Motor neuron (in vitro differentiated cells): Measurements from ENCODE around the gene AHNAK. TPM values are rescaled to one million over a fixed set of nuclear protein-coding genes. Genes with fewer than 3 reads are reported as not detected.
"Not testable (repeated sequence)": the region's sequence is repeated elsewhere in the genome, so short reads cannot be mapped to it uniquely, and the experiment has no call there.

Experiments used
- ATAC-seq, 8 experiments: fragments of 200-7000 bp; cut with Tn5 transposase; replicated peaks in 6 of 8; 2 replicates each; pipeline ENCODE4 v1.8.0; 2021; ENCODE audit warnings: mild to moderate bottlenecking in 8 of 8, moderate library complexity in 8 of 8
- H3K27ac ChIP-seq, 2 donors: fragments of 250-450 bp; sonication (Bioruptor Pico); 2 replicates each; pipeline ENCODE4 v1.9.0; 2021; ENCODE audit warnings: antibody characterized with exemption in 2 of 2, mild to moderate bottlenecking in 2 of 2, moderate library complexity in 1 of 2
- H3K4me1 ChIP-seq, 2 donors: fragments of 250-450 bp; sonication (Bioruptor Pico); replicated peaks in 1 of 2; 2 replicates each; pipeline ENCODE4 v1.6.1; 2021; ENCODE audit warnings: antibody characterized with exemption in 2 of 2, mild to moderate bottlenecking in 2 of 2, moderate library complexity in 1 of 2
- H3K4me3 ChIP-seq, 5 donors: fragments of 250-450 bp; sonication (Bioruptor Pico); 2 replicates each; pipeline ENCODE4 v1.9.0; 2021; ENCODE audit warnings: antibody characterized with exemption in 5 of 5, mild to moderate bottlenecking in 5 of 5, moderate library complexity in 4 of 5
- WGBS, 10 experiments: fragments of 450-650 bp; shearing (Covaris generic); methylation state at CpG; one replicate each; pipeline ENCODE4 v1.0.0; 2022; 5-methylcytosine and 5-hydroxymethylcytosine counted together
- in situ Hi-C, 9 experiments: fragments of 400-800 bp; cut with MboI; loops; one replicate each; pipeline ENCODE4 v1.15.0; 2021; ENCODE audit warnings: low sequenced_read_pairs in 9 of 9, low pct_unique_long_range_greater_than_20kb in 2 of 9; ENCODE audit not compliant: unreplicated experiment in 9 of 9
- total RNA-seq, 8 experiments: library from RNA; unstranded; fragments of 300-600 nt; gene quantifications; 2 replicates each; pipeline versions ENCODE4 v1.2.3 to v1.2.4, GENCODE V29; 2022

AHNAK gene
- total RNA-seq, 8 experiments from 2014 or later, result 1.2 to 93.7 (median 13.5) TPM

DNA sequence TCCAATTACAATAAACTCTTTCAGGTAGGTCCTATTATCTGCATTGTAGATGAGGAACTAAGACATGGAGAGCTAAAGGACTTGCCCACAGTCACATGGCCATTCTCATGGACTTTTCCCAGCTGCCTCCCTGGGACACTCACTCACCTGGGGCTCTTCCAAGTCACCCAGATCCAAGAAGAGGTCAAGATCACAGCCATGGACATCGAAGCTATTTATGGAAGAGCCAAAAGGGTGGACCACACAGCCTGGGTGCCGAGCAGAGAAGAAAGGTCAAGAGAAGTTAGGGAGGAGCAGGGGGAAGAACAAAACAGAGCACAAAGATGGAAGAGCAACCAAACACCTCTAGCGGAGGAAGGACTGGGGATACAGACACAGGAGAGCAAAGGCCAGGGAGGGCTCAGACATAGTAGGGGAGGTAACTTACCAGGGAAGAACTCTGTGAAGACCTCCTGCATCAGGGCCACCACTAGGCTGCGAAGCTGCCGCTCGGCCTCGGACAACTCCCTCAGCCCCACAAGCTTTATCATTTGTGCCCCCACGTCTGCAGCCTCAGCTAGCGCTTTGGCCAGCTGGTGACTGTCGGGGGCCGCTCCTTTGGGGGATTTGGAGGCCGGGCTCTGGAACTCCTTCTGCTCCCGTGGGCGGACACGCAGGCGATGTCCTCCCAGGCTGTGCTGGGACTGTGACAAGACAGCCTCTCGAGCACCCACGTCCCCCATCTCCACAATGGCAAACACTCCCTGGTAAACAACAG is 34.5 kb upstream of the AHNAK start:
- no peak for ATAC-seq
- Histone ChIP-seq H3K27ac (no peak overlapping the region), H3K4me3 (no peak overlapping the region), H3K4me1 (no peaks in the 10 kb centered on the region)
- WGBS, 10 experiments, result 80 to 100% (median 96%) methylated on average over 1 to 6 of the region's 18 CpGs; no CpG with 5 or more reads in 3 of the 10 experiments
- in situ Hi-C loops, result loop anchor here in 1 of 9 experiments (25.0 kb wide), 1 partner anchor 194 kb away; no protein-coding TSS in a partner anchor

DNA sequence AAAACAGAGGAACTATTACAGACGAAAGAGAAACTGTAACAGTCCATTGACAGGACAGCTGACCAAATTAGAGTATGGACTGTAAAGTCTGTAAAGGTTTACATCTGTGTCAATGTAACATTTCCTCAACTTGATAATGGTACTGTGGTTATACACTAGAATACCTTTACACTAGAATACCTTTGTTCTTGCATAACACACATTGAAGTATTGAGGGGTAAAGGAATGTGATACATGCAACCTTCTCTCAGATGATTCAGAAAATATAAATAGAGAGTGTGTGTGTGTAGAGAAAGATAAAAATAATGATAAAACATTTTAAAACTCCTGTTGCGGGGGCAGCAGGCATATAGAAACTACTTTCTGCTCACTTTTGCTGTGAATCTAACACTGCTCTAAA is 32.6 kb upstream of the AHNAK start:
- in situ Hi-C loops, result loop anchor here in 1 of 9 experiments (25.0 kb wide), 1 partner anchor 192 kb away; no protein-coding TSS in a partner anchor
- Histone ChIP-seq H3K4me3 (no peak overlapping the region), H3K27ac (no peak overlapping the region), H3K4me1 (peaks cover 10 to 12% of the 10 kb centered on the region in 2 donors)
- 72 to 100% (median 100%) methylated on average over 1 to 2 of the region's 2 CpGs; no CpG with 5 or more reads in 3 of the 10 experiments for WGBS, 10 experiments
- no peak for ATAC-seq

DNA sequence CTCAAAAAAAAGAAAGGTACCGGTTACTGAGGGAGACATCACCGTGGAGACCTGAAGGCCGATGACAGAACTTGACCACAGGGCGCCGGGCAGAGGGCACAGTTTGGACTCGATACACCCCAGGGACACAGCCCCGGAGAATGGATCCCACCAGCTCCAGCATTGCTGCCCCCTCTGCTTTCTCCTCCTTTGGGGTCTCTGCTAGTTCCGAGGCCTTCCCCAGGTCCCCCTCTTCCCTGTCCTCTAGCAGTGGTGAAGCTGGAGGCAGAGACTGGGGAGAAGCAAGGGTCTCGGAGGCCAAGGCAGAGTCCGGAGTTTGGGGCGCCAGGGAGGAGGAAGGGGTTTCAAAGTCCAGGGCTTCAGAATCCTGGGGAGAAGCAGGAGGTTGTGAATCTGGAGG is 31.9 kb upstream of the AHNAK start:
- Histone ChIP-seq H3K4me3 (no peak overlapping the region), H3K27ac (no peak overlapping the region), H3K4me1 (peaks cover 10 to 12% of the 10 kb centered on the region in 2 donors)
- WGBS, 10 experiments, result 80 to 100% (median 94%) methylated on average over 1 to 4 of the region's 11 CpGs; no CpG with 5 or more reads in 6 of the 10 experiments
- ATAC-seq, result no peak
- in situ Hi-C loops, result loop anchor here in 1 of 9 experiments (25.0 kb wide), 1 partner anchor 191 kb away; no protein-coding TSS in a partner anchor

DNA sequence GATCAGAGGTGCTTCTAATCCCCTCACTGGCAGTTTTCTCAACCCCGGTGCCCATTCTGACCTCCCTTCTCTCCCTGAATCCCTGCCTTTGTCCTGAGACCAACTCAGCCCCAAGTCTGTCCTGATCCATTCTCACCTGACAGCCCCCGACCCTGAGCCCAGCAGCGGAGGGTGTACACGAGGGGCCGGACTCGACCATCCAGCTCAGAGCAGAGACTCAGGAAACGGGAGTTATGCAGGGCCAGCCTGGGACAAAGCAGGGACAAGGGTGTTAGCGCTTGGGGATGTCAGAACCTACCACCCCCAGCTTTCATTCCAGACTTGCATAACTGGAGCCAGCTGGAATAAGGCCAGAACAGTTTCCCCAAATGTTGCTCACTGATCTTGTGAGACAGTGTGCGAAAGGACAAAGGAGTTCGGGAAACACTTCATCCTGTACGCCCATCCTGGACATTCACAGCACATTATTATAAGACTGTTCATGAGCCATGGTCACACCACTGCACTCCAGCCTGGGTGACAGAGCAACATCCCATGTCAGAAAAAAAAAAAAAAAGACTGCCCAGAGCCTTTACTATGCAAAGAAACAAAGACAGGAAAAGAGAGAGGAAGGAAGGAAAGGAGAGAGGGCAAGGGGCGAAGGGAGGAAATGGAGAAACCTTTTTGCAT is 30.6 kb upstream of the AHNAK start:
- in situ Hi-C loops, result loop anchor here in 1 of 9 experiments (25.0 kb wide), 1 partner anchor 190 kb away; no protein-coding TSS in a partner anchor
- no peak overlapping the region for H3K27ac ChIP-seq
- WGBS, 10 experiments, result 50 to 100% (median 92%) methylated on average over 1 to 7 of the region's 12 CpGs; no CpG with 5 or more reads in 1 of the 10 experiments
- ATAC-seq, result no peak
- no peak overlapping the region for H3K4me3 ChIP-seq
- peaks cover 15 to 17% of the 10 kb centered on the region in 2 donors for H3K4me1 ChIP-seq

DNA sequence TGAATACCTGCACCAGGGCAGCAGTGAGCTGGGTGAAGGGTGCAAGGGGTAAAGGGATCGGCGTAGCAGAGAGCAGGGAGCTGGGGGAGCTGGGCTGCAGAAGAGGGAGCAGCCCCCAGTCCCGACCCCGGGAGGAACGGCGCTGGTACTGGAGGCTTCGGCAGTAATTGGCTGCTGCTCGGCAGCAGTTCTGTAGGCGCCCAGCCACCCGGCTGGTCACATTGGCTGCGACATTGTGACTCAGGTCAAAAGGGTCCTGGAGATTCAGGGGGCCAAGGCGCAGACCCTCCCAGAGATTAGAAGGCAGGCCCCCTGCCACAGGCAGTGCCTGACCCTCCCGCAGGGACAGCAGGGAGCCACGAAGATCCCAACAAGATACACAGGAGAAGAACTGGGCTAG is 29.2 kb upstream of the AHNAK start:
- Histone ChIP-seq H3K4me1 (peaks cover 15 to 19% of the 10 kb centered on the region in 2 donors), H3K27ac (peak overlapping the region in 1 of 2 donors; percentile 93), H3K4me3 (no peak overlapping the region)
- in situ Hi-C loops, result loop anchor here in 1 of 9 experiments (25.0 kb wide), 1 partner anchor 189 kb away; no protein-coding TSS in a partner anchor
- ATAC-seq, result no peak
- WGBS, 10 experiments, result 80 to 100% (median 91%) methylated on average over 1 to 7 of the region's 14 CpGs; no CpG with 5 or more reads in 6 of the 10 experiments

DNA sequence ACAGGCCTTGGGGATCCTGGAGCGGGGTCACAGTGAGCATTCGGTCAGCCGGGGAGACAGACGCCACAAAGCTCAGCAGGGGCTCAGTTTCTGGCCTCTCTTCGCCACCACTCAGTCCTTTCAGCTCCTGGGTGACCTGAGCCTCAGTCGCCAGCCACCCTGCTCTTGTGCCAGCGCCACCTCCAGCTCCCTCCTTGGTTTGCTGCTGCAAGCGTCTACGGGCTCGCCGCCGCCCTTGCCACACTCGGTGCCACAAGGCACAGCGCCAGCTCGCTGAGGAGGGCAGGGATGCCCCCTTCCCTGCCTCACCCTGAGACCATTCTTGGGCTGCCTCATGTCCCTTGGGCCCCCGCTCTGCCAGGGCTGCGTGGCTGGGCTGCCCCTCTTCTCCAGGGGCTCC is 28.6 kb upstream of the AHNAK start:
- peaks cover 15 to 19% of the 10 kb centered on the region in 2 donors for H3K4me1 ChIP-seq
- in situ Hi-C loops, result loop anchor here in 1 of 9 experiments (25.0 kb wide), 1 partner anchor 188 kb away; no protein-coding TSS in a partner anchor
- H3K4me3 ChIP-seq, result peak overlapping the region; percentile 39 to 45 (median 43)
- no peak for ATAC-seq
- peak overlapping the region; percentile 93 to 96 for H3K27ac ChIP-seq
- 0 to 92% (median 76%) methylated on average over 2 to 5 of the region's 17 CpGs; no CpG with 5 or more reads in 7 of the 10 experiments for WGBS, 10 experiments

DNA sequence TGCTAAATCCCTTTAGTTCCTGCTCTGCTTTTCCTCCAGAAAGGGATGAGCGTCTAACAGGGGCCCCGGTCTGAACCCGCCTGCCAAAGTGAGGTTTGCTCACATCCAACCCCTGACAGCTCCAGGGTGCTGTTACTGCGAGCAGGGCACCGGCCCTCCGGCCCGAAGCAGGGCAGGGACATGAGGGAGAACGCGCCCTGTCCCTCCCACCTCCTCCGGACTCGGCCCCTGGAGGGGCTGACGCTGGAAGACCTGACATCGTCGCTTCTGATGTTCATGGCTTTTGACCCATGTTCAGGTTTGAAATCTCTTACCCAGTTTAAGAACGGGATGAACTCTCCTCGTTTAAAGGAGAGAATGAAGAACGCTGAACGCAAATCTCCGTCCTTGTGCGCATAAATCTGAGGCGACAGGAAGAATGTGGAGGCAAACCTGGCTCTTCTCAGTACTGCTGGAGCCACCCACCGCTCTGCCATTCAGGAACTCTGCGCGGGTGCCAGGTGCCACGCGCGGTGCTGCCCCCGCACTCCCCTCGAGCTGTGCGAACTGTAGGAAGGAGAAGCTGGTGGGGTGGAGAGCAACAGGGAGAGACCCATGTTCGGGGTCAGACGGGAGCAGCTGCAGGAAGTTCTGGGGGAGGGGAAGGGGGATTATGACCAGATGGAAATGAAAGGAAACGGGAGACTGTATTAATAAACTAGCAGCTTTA is 27.9 kb upstream of the AHNAK start:
- Histone ChIP-seq H3K4me3 (peak overlapping the region; percentile 39 to 45 (median 43)), H3K27ac (peak overlapping the region; percentile 93 to 96), H3K4me1 (peaks cover 15 to 19% of the 10 kb centered on the region in 2 donors)
- in situ Hi-C loops, result loop anchor here in 3 of 9 experiments (25.0 kb wide), 2 partner anchors 162 to 187 kb away; partner anchors contain the start of gene SCGB1A1 (in 1 of the 3)
- 0 to 6% (median 3%) methylated on average over 2 to 26 of the region's 33 CpGs; no CpG with 5 or more reads in 5 of the 10 experiments for WGBS, 10 experiments
- peak; percentile 37 to 56 (median 48) for ATAC-seq

DNA sequence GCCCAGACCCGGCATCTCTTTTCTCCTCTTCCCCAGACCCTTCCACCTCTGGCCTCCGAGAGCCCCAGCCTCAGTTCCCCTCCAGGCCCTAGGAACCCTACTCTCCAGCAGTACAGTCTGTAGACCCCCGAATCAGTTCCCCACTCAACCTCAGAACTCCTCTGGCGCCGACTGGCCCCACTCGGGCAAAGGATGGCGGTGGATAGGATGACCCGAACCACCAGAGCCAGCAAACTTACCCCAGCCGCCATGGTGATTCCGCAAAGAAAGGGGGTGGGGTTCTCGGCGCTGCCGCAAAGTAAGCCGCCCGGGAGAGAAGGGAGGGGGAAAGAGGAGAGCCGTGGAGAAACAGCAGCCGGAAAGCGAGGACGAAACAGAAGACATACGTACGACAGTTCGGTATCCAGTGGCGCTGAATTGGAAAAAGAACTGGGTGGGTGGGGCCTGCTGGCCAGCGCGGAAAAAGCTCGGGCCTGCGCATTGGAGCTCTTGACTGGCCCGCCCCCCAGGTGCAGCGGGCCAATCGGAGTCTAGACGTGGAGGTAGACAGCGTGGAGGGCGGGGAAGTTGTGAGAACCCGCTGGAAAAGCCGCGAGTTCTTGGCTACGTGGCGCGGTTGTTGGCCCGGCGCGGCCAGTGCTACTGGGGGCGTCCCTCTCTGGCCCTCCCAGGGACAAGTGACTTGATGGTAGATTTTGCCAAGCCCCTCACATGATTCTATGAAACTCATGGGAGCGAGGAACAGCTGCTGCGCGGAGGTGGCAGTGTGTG is 27.2 kb upstream of the AHNAK start, which contains the start of gene EEF1G:
TSS of gene EEF1G (minus strand) at position 300 of the 771 bp plus-strand sequence. CDS start at position 251, 49 bp downstream.
- H3K4me1 ChIP-seq, result peaks cover 15 to 19% of the 10 kb centered on the region in 2 donors
- in situ Hi-C loops, result loop anchor here in 2 of 9 experiments (25.0 kb wide), 2 partner anchors 161 to 186 kb away; partner anchors contain the start of gene SCGB1A1 (in 1 of the 2)
- peak within 1 kb of the TSS; percentile 54 to 68 (median 63) for H3K4me3 ChIP-seq
- peak within 1 kb of the TSS; percentile 93 to 96 for H3K27ac ChIP-seq
- 0 to 5% (median 0%) methylated on average over 2 to 16 of the region's 46 CpGs; no CpG with 5 or more reads in 5 of the 10 experiments for WGBS, 10 experiments
- peak; percentile 85 to 92 (median 89) for ATAC-seq

DNA sequence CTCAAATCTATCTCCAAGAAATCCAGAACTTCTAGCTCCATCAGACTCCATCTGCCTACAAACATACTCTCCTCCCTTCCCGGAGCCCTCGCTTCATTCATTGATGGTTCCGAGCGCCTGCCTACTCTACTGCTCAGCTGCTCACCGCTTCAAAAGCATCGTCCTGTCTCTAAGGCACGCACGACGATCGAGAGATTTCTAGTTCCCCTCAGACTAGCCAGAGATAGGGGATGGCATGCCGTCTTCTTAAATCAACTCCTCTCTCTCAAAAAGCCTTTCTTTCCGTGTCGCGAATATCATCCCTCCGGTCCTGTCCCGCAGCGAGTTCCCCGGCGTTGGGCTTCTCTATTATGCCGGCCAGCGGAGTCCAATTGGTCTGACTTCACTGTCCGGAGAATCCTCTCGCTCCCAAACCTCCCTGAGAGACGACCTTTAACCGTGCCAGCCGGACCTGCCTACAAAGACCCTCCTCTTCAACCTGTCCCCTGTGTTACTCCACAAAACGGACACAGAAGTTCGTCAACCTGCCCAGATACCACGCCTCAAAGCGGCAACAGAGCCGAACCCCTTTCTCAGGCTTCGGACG is 26.5 kb upstream of the AHNAK start:
- Histone ChIP-seq H3K4me1 (peaks cover 15 to 19% of the 10 kb centered on the region in 2 donors), H3K4me3 (peak overlapping the region; percentile 54 to 68 (median 63)), H3K27ac (peak overlapping the region; percentile 21 to 72)
- 0 to 7% (median 0%) methylated on average over 4 to 21 of the region's 33 CpGs; no CpG with 5 or more reads in 2 of the 10 experiments for WGBS, 10 experiments
- in situ Hi-C loops, result loop anchor here in 2 of 9 experiments (25.0 kb wide), 2 partner anchors 161 to 186 kb away; partner anchors contain the start of gene SCGB1A1 (in 1 of the 2)
- peak in 2 of 8 experiments; percentile 1 for ATAC-seq

DNA sequence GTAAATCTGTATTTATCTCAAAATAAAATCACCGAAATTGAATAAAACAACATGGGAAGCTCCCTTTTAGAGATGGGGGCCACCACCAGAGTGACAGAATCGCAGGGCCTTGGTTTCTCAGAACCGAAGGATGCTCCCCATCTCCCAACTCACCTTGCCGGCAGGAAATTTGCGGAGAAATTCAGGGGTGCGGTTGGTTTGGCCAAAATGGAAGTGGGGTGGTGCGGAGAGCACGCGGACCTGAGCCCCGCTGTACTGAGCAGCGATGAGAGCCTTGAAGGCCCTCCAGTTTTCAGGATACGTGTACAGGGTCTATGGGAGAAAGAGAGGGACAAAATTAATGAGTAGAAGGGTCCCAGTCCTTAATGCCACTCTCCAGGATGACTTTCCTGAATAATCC is 25.8 kb upstream of the AHNAK start:
- no peak for ATAC-seq
- Histone ChIP-seq H3K27ac (no peak overlapping the region), H3K4me3 (peak overlapping the region; percentile 54 to 68 (median 63)), H3K4me1 (peaks cover 15 to 19% of the 10 kb centered on the region in 2 donors)
- WGBS, 10 experiments, result 30 to 88% (median 63%) methylated on average over 2 to 6 of the region's 12 CpGs; no CpG with 5 or more reads in 3 of the 10 experiments
- in situ Hi-C loops, result loop anchor here in 2 of 9 experiments (25.0 kb wide), 2 partner anchors 160 to 185 kb away; partner anchors contain the start of gene SCGB1A1 (in 1 of the 2)

DNA sequence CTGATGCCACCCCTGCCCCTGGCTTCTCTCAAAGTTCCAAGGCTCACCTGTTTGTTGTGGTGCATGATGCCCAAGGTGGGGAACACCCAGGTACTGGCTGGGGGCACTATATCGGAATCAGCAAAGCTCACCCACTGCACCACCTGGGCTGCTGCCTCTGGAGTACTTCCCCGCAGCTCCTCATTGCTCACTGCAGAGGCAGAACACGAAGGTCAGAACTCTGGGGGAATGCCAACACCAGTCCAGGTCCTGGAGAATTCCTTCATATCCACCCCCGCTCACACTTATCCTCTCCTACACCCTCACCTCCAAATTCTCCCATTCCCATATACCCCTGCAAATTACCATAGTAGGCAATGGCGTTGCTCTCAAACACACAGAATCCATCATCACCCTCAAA is 24.9 kb upstream of the AHNAK start:
- in situ Hi-C loops, result loop anchor here in 2 of 9 experiments (25.0 kb wide), 2 partner anchors 159 to 184 kb away; partner anchors contain the start of gene SCGB1A1 (in 1 of the 2)
- 50 to 100% (median 100%) methylated on average over 1 to 3 of the region's 5 CpGs; no CpG with 5 or more reads in 4 of the 10 experiments for WGBS, 10 experiments
- ATAC-seq, H3K4me3 ChIP-seq, H3K27ac ChIP-seq: not testable (repeated sequence)
- peaks cover 15 to 19% of the 10 kb centered on the region in 2 donors for H3K4me1 ChIP-seq
